ENCODE results near the gene IFRD2.

GRCh38 chr3:50323614-50324199 is 31.5 kb upstream of the IFRD2 start:
- TF ChIP-seq SMAD1 (IDR thresholded peaks at IDR 0.05; ENCODE audit: low read depth, low read length, partially characterized antibody), result no peak
- TF ChIP-seq CTCF (IDR thresholded peaks at IDR 0.05 in 2 of 3, conservative IDR thresholded peaks at IDR 0.05 in 1 of 3; ENCODE audit: insufficient read depth in 2 of 3, low read depth in 1 of 3, low read length in 3 of 3), result no peak
- no peak for TF ChIP-seq ZFP36 (IDR thresholded peaks at IDR 0.05; ENCODE audit: low read depth, low read length, partially characterized antibody)
- TF ChIP-seq EZH2 (IDR thresholded peaks at IDR 0.05; ENCODE audit: borderline replicate concordance, low read depth, low read length), result no peak
- no peak for TF ChIP-seq TAL1 (IDR thresholded peaks at IDR 0.05)
- no peak for TF ChIP-seq SMC3 (conservative IDR thresholded peaks at IDR 0.05; ENCODE audit: insufficient read depth, low read depth, low read length)
- TF ChIP-seq ELF4 (CRISPR knock-in tag; IDR thresholded peaks at IDR 0.05), result no peak
- no peak for TF ChIP-seq ZBTB1 (CRISPR knock-in tag; IDR thresholded peaks at IDR 0.05; ENCODE audit: borderline replicate concordance, low read depth)
- TF ChIP-seq POLR2A (conservative IDR thresholded peaks at IDR 0.05), result no peak
- no peak for TF ChIP-seq NCOA2 (IDR thresholded peaks at IDR 0.05; ENCODE audit: partially characterized antibody in 2 of 2)
- TF ChIP-seq POLR2AphosphoS5 (IDR thresholded peaks at IDR 0.05; ENCODE audit: control insufficient read depth, insufficient read depth, low read depth, low read length), result no peak
- TF ChIP-seq MAFK (IDR thresholded peaks at IDR 0.05; ENCODE audit: low read length), result no peak
